SKM-1 (cell line): Measurements from ENCODE around the gene DRAP1.

Source experiments
- DNase-seq: peaks from one replicate; lab custom pipeline; 2025; ENCODE audit not compliant: unreplicated experiment; lab: John Stamatoyannopoulos, UW

The DRAP1 gene

DNA sequence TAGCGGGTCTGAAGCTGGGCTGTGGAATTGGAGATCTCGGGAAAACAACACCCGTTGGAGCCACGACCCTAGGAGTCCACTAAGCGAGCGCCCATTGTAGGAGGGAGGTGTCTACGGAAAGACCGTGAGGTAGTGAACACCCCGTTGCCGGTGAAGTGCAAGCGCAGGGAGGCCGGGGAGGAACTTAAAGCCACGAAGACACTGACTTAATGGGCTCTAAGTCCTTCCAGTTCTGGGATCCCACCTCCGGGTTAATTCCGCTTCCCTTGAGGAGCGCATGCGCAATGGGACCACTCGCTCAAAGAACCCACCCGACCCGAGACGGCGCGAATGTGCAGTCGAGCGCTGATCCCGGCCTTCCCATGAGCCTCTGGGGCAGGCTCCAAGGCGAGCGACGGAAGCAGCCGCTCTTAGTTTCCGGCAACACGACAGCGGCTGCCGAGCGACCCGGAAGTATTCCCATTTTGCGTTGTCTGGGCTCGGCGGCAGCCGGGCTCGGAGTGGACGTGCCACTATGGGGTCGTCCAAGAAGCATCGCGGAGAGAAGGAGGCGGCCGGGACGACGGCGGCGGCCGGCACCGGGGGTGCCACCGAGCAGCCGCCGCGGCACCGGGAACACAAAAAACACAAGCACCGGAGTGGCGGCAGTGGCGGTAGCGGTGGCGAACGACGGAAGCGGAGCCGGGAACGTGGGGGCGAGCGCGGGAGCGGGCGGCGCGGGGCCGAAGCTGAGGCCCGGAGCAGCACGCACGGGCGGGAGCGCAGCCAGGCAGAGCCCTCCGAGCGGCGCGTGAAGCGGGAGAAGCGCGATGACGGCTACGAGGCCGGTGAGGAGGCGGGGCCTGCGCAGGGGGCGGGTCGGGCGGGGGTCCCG lies 42.3 kb downstream of the DRAP1 start, which contains the start of gene SART1:
Gene SART1 (plus strand): TSS at position 468 of the 874 bp plus-strand sequence. CDS start 47 bp downstream, at position 515.
- DNase-seq = peak; percentile 92

DNA sequence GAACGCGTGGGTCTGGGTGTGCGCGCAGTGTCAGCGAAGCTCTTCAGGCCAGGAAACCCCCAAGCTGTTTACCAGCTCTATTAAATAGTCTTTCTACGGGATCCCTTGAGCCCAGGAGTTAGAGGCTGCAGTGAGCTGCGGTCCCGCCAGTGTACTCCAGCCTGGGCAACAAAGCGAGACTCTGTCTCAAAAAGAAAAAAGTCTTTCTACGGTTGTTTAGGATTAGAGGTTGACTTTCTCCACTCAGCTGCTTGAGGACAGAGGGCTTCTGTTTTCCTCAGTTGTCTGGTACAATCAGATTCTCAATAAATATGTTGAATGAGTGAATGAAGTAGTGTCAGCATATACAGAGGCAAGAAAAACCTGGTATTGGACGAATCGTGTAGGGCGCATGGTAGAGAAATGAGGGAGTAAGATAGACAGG lies 42.9 kb downstream of the DRAP1 start:
- DNase-seq = no peak

DNA sequence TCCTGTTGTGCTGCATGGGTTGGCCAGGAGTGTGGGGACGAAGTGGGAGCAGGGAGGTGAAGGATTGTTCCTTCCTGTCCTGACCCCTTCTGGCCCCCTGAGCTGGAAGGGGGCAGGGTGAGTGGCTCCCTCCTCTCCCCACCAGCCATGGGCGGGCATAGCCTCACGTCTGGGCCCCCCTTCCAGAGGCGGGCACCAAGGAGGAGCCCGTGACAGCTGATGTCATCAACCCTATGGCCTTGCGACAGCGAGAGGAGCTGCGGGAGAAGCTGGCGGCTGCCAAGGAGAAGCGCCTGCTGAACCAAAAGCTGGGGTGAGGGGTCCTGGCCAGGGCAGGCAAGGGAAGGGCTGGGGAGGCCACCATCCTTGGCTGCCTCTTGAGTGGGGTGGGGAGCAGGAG lies 45.7 kb downstream of the DRAP1 start:
- DNase-seq = no peak

DNA sequence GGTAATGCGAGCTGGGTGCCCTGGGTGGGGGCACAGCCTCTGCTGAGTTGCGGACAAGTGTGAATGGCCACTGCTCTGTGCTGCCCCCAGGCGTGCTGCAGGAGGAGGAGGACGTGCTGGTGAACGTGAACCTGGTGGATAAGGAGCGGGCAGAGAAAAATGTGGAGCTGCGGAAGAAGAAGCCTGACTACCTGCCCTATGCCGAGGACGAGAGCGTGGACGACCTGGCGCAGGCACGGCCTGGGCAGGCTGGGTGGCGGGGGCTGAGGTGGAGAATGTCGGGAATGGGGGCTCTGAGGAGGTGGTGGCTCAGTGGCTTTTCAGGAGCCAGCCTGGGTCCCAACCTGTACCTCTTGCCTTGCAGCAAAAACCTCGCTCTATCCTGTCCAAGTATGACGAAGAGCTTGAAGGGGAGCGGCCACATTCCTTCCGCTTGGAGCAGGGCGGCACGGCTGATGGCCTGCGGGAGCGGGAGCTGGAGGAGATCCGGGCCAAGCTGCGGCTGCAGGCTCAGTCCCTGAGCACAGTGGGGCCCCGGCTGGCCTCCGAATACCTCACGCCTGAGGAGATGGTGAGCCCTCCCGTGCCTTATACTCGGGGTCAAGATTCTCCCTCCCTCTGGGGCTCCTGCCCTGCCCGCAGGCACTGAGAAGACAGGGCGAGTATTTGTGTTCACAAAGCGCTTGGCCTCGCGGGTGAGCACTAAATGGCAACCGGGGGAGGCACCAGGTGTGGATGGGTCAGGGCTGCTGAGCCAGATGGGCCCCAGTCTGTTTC lies 46.9 kb downstream of the DRAP1 start:
- DNase-seq = no peak

DNA sequence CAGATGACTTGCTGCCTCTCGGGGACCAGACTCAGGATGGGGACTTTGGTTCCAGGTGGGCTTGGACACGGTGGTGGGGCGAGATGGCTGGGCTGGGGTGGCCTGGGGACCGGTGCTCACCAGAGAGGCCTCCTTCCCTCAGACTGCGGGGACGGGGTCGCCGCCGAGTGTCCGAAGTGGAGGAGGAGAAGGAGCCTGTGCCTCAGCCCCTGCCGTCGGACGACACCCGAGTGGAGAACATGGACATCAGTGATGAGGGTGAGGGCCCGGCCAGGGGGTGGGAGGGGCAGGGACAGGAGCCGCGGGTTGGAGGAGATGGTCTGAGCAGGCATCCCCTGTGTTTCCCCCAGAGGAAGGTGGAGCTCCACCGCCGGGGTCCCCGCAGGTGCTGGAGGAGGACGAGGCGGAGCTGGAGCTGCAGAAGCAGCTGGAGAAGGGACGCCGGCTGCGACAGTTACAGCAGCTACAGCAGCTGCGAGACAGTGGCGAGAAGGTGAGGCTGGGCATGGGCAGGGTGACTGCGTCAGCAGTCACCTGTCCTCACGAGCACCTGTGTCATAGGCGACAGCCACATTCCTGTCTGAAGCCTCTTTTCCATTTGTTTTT lies 48.2 kb downstream of the DRAP1 start:
- no peak for DNase-seq

DNA sequence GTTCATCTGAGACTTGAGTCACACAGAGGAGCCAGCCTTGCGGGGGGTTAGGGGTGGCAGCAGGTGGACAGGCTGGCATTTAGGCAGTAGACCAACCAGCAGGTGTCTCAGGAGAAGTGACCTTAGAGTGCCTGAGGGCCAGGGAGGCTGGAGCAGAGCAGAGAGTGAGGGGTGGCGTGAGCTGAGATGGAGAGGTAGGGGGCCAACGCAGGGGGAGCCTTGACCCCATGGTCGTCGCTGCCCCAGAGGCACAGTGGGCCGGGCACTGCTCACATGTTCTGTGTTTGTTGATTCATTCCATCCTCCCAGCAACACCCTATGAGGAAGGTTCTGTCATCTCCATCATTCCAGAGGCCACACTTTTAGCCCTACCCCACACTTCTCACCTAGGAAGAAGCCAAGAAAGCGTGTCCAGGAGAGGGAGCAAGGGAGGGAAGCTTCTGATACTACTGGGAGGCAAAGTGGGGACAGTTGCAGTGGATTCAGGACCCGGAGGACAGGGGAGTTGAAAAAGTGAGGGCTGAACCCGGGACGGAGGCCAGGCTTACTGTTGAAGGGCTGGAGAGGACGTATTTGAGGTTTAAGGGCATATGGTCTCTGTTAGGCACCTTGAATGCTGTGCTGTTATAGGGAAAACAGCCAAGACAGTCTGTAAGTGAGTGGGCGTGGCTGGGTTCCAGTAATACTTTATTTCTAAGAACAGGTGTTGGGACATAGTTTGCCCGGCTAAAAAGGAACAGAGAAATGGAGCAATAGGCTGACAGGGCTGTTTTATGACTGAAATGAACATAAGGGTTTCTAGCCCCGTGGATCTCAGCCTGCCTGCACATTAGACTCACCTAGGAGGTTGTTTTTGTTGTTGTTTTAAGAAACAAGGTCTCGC lies 49.6 kb downstream of the DRAP1 start:
- no peak for DNase-seq
